Heart right ventricle (tissue), 16 donors: ENCODE results near the gene DCHS1. TPM values are rescaled to one million over a fixed set of nuclear protein-coding genes. Genes with fewer than 3 reads are reported as not detected.

Experiments
- ATAC-seq, 8 donors: fragments of 200-7000 bp; cut with Tn5 transposase; one replicate each; pipeline ENCODE4 v1.9.1; 2020; ENCODE audit warnings: mild to moderate bottlenecking in 8 of 8, moderate library complexity in 8 of 8, moderate number of reproducible peaks in 1 of 8
- DNase-seq, 2 donors: peaks; one replicate each; pipeline ENCODE4 v3.0.0-alpha.2; 2020
- H3K27ac ChIP-seq, 10 donors: fragments of 200-600 bp; sonication (generic) in 2 of 10; one replicate each; pipeline versions ENCODE4 v1.5.0 to v1.8.0; 2020 to 2022; ENCODE audit warnings: mild to moderate bottlenecking in 3 of 10
- H3K27me3 ChIP-seq, 7 donors: fragments of 200-600 bp; one replicate each; pipeline ENCODE4 v1.8.0; 2021 to 2022; ENCODE audit warnings: mild to moderate bottlenecking in 2 of 7
- H3K36me3 ChIP-seq, 9 donors: fragments of 200-600 bp; sonication (generic) in 1 of 9; one replicate each; pipeline versions ENCODE4 v1.5.0 to v1.8.0; 2020 to 2022; ENCODE audit warnings: mild to moderate bottlenecking in 2 of 9
- H3K4me1 ChIP-seq, 9 donors: fragments of 200-600 bp; sonication (generic) in 1 of 9; one replicate each; pipeline versions ENCODE4 v1.5.0 to v1.8.0; 2020 to 2022; ENCODE audit warnings: mild to moderate bottlenecking in 4 of 9
- H3K4me3 ChIP-seq, 10 donors: fragments of 200-600 bp; sonication (generic) in 2 of 10; one replicate each; pipeline versions ENCODE4 v1.5.0 to v1.8.0; 2020 to 2022; ENCODE audit warnings: mild to moderate bottlenecking in 7 of 10, moderate library complexity in 2 of 10
- H3K9me3 ChIP-seq, 11 donors: fragments of 200-600 bp in 10 of 11; sonication (generic) in 2 of 11; one replicate each; pipeline versions ENCODE4 v1.5.0 to v1.8.0; 2013 to 2022; ENCODE audit warnings: mild to moderate bottlenecking in 2 of 11, control low read depth in 1 of 11, moderate library complexity in 1 of 11
- CTCF ChIP-seq, 9 donors: fragments of 200-600 bp; sonication (generic) in 2 of 9; IDR thresholded peaks; one replicate each; pipeline versions ENCODE4 v1.5.0 to v1.8.0; 2021 to 2022; ENCODE audit warnings: antibody characterized with exemption in 9 of 9, mild to moderate bottlenecking in 5 of 9, moderate library complexity in 1 of 9
- WGBS, 2 donors: extraction: QIAGEN DNeasy Blood & Tissue Kit; methylation state at CpG; one replicate each; pipeline ENCODE4 v1.1.7; 2013; ENCODE audit warnings: inconsistent platforms in 1 of 2; 5-methylcytosine and 5-hydroxymethylcytosine counted together
- intact Hi-C, 10 donors: fragments of 100-400 bp; cut with DNase I; formaldehyde crosslinking; loops; one replicate each; pipeline versions ENCODE4 v1.11.1 to v1.14.2; 2022
- polyA plus RNA-seq, 2 donors: library from polyadenylated mRNA; stranded (reverse); fragments of 200-250 nt; gene quantifications; one replicate each; pipeline ENCODE4 v1.2.3, GENCODE V29; 2013
- total RNA-seq, 10 donors: library from RNA; stranded (reverse); fragmentation: NEBNext Ultra II Directional in 3 of 10; extraction: Animal tissue kit (Norgen Biotek cat#: 25700) in 3 of 10; gene quantifications; one replicate each; pipeline versions ENCODE4 v1.2.1 to v1.2.4, GENCODE V29; 2021 to 2023
- donor health status: Arrhythmogenic right ventricular cardiomyopathy.
- donor health status: ischemic (EF 13 %, LVEDD 7.1; RV severe dilation, severe dysfunction).
- donor health status: healthy with polysubstance abuse.
- donor health status: DM: no; HTN: yes; CAD: no.
- donor health status: DM: no; HTN: no; CAD: no.
- donor health status: ischemic (EF 25% LVEDD 6.9; RV normal size, moderate dysfunction).
- donor health status: ischemic (EF 25% LVEDD 5.7; RV mildly dilated, moderate dysfunction).
- donor health status: healthy.
- donor health status: DM: yes; HTN: yes; CAD: no.
- donor health status: Ischemic cardiomyopathy.
- donor health status: ischemic (EF 35%, LVEDD 5.7; RV mildly dilated, moderate dysfunction).
- donor health status: nonischemic (EF 11% LVEDD 7.7; RV severe dilation, severe dysfunction).
- donor health status: DM: yes; HTN: yes; CAD: no.
- donor health status: PGD.
- donor health status: ischemic (EF 29% LVEDD 5.4; RV normal size, mild dysfunction).
- donor health status: nonischemic (EF 23%, LVEDD 6.1; RV moderate dilation, normal function).

DCHS1 gene
- total and polyA plus RNA-seq, 12 donors: 4.1 to 12.4 (median 8.2) TPM

- DNase-seq (no peak), ATAC-seq (no peak)
- Histone ChIP-seq H3K9me3 (no peaks in the 10 kb centered on the region), H3K36me3 (peaks cover 0 to 4% (median 0%) of the 10 kb centered on the region in 9 donors), H3K27ac (peak overlapping the region in 1 of 10 donors; percentile 94), H3K4me3 (no peak overlapping the region), H3K27me3 (peaks cover 0 to 10% (median 0%) of the 10 kb centered on the region in 7 donors), H3K4me1 (peaks cover 10 to 89% (median 59%) of the 10 kb centered on the region in 9 donors)
- intact Hi-C loops: loop anchor here in 1 of 10 donors (5.0 kb wide), 1 partner anchor 38 kb away; the partner anchor contains the start of gene TAF10
- TF ChIP-seq CTCF (IDR thresholded peaks at IDR 0.05): no peak
Observed at GRCh38 chr11:6650104-6650503, 5.5 kb downstream of the DCHS1 start.

GRCh38 chr11:6648501-6648900 lies 7.1 kb downstream of the DCHS1 start:
- intact Hi-C loops: no loop called here
- Histone ChIP-seq H3K4me3 (no peak overlapping the region), H3K4me1 (peaks cover 7 to 90% (median 50%) of the 10 kb centered on the region in 9 donors), H3K36me3 (peaks cover 0 to 12% (median 0%) of the 10 kb centered on the region in 9 donors), H3K9me3 (no peaks in the 10 kb centered on the region), H3K27ac (peak overlapping the region in 7 of 10 donors; percentile 25 to 94 (median 84)), H3K27me3 (peaks cover 0 to 4% (median 0%) of the 10 kb centered on the region in 7 donors)
- no peak for DNase-seq
- WGBS, 2 donors: 39 to 50% methylated on average over 1 of the region's 1 CpG
- no peak for TF ChIP-seq CTCF (IDR thresholded peaks at IDR 0.05)
- no peak for ATAC-seq

DNA sequence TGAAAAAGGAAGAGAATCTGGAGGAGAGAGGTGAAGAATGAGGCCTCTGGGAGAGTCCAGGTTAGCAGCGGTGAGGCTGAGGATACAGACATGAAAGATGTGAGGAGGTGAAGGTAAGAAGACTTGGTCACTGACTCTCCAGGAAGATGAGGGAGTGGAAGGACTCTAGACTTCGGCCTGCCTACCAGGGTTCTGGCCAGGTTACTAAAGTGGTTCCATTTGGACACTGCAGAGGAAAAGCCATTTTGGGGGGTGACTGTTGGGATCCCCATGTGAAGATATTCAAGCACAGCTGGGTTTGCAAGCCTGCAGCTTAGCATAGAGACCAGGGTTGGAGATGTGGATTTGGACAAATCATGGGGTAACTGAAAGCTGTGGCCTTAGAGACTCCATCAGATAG lies 7.8 kb downstream of the DCHS1 start:
- peak overlapping the region in 9 of 10 donors; percentile 64 to 94 (median 88) for H3K27ac ChIP-seq
- H3K36me3 ChIP-seq: peaks cover 0 to 12% (median 0%) of the 10 kb centered on the region in 9 donors
- H3K27me3 ChIP-seq: peaks cover 0 to 4% (median 0%) of the 10 kb centered on the region in 7 donors
- DNase-seq: no peak
- no peak overlapping the region for H3K4me3 ChIP-seq
- ATAC-seq: no peak
- no peak for TF ChIP-seq CTCF (IDR thresholded peaks at IDR 0.05)
- H3K4me1 ChIP-seq: peaks cover 7 to 85% (median 44%) of the 10 kb centered on the region in 9 donors
- no peaks in the 10 kb centered on the region for H3K9me3 ChIP-seq
- 90 to 98% methylated on average over 2 of the region's 2 CpGs for WGBS, 2 donors
- intact Hi-C loops: no loop called here

GRCh38 chr11:6646918-6647679 lies 8.5 kb downstream of the DCHS1 start:
- Histone ChIP-seq H3K9me3 (no peaks in the 10 kb centered on the region), H3K27ac (peak overlapping the region; percentile 37 to 94 (median 86)), H3K27me3 (peaks cover 0 to 4% (median 0%) of the 10 kb centered on the region in 7 donors), H3K36me3 (peaks cover 0 to 12% (median 0%) of the 10 kb centered on the region in 9 donors), H3K4me3 (peak overlapping the region in 5 of 10 donors; percentile 5 to 26 (median 18)), H3K4me1 (peaks cover 7 to 84% (median 43%) of the 10 kb centered on the region in 9 donors)
- 48 to 52% methylated on average over 9 of the region's 9 CpGs for WGBS, 2 donors
- peak; percentile 51 to 63 for DNase-seq
- intact Hi-C loops: no loop called here
- no peak for TF ChIP-seq CTCF (IDR thresholded peaks at IDR 0.05)
- peak; percentile 20 to 65 (median 43) for ATAC-seq
